Sigmoid colon (tissue), 7 donors: Measurements from ENCODE around the gene JAKMIP2. TPM values are rescaled to one million over a fixed set of nuclear protein-coding genes. Genes with fewer than 3 reads are reported as not detected.

Source experiments
- DNase-seq: peaks from one replicate; pipeline ENCODE4 v3.0.0-alpha.2; 2019
- H3K27ac ChIP-seq, 4 donors: fragments of 200-600 bp; sonication (generic); one replicate each; pipeline ENCODE4 v1.5.1; 2016 to 2019; ENCODE audit warnings: mild to moderate bottlenecking in 1 of 4
- H3K27me3 ChIP-seq, 3 donors: fragments of 200-600 bp; sonication (generic); one replicate each; pipeline ENCODE4 v1.5.1; 2019; ENCODE audit warnings: mild to moderate bottlenecking in 1 of 3
- H3K36me3 ChIP-seq, 4 donors: fragments of 200-600 bp; sonication (generic); one replicate each; pipeline ENCODE4 v1.5.1; 2016 to 2019
- H3K4me1 ChIP-seq, 4 donors: fragments of 200-600 bp; sonication (generic); one replicate each; pipeline ENCODE4 v1.5.1; 2017 to 2019
- H3K4me3 ChIP-seq, 4 donors: fragments of 200-600 bp; sonication (generic); one replicate each; pipeline ENCODE4 v1.5.1; 2017 to 2019; ENCODE audit warnings: mild to moderate bottlenecking in 2 of 4, moderate library complexity in 1 of 4
- H3K9me3 ChIP-seq, 4 donors: fragments of 200-600 bp in 3 of 4; sonication (generic) in 3 of 4; one replicate each; pipeline versions ENCODE4 v1.5.1 to v1.6.1; 2013 to 2019
- CTCF ChIP-seq, 4 experiments: fragments of 450-650 bp in 3 of 4; fragments of 200-600 bp in 1 of 4; IDR thresholded peaks; one replicate each; pipeline ENCODE4 v1.5.1; 2016 to 2019; ENCODE audit warnings: antibody characterized with exemption in 4 of 4, mild to moderate bottlenecking in 3 of 4, moderate library complexity in 2 of 4
- EP300 ChIP-seq, 4 donors: sonication (generic); formaldehyde crosslinking; IDR thresholded peaks; one replicate each; pipeline ENCODE4 v1.6.1; 2017; ENCODE audit warnings: antibody characterized with exemption in 4 of 4
- POLR2A ChIP-seq, 2 donors: fragments of 450-650 bp; IDR thresholded peaks; one replicate each; pipeline ENCODE4 v1.6.1; 2016; ENCODE audit warnings: antibody characterized with exemption in 2 of 2, mild to moderate bottlenecking in 2 of 2, moderate library complexity in 2 of 2
- POLR2AphosphoS5 ChIP-seq, 4 donors: sonication (generic); formaldehyde crosslinking; IDR thresholded peaks; one replicate each; pipeline ENCODE4 v1.6.1; 2017; ENCODE audit warnings: antibody characterized with exemption in 4 of 4
- WGBS, 2 donors: extraction: QIAGEN DNeasy Blood & Tissue Kit; methylation state at CpG; one replicate each; pipeline ENCODE4 v1.1.7; 2013; 5-methylcytosine and 5-hydroxymethylcytosine counted together
- intact Hi-C: fragments of 100-400 bp; cut with DNase I; formaldehyde crosslinking; loops from one replicate; pipeline ENCODE4 v1.15.1; 2023
- polyA plus RNA-seq, 3 donors: library from polyadenylated mRNA; stranded (reverse); fragments of 200-250 nt; gene quantifications; one replicate each; pipeline ENCODE4 v1.2.3, GENCODE V29; 2013
- total RNA-seq, 4 donors: library from RNA; depleted of rRNA; stranded (reverse); fragments of >200 nt; gene quantifications; one replicate each; pipeline ENCODE4 v1.1.0, GENCODE V29; 2016
- donor health status: healthy with polysubstance abuse.
- donor health status: Bipolar disorder and iron deficiency.
- donor health status: healthy.

The JAKMIP2 gene
- total and polyA plus RNA-seq, 7 donors = under 0.01 to 8.9 (median 2.8) TPM; not detected in 1

- TF ChIP-seq EP300 (IDR thresholded peaks at IDR 0.05) = no peak
- intact Hi-C loops = no loop called here
- Histone ChIP-seq H3K27me3 (no peaks in the 10 kb centered on the region), H3K36me3 (no peaks in the 10 kb centered on the region), H3K9me3 (no peaks in the 10 kb centered on the region), H3K4me3 (no peak overlapping the region), H3K27ac (no peak overlapping the region), H3K4me1 (peaks cover 0 to 33% (median 25%) of the 10 kb centered on the region in 4 donors)
- WGBS, 2 donors = 66 to 79% methylated on average over 3 of the region's 3 CpGs
- no peak for DNase-seq
These were observed 35.5 kb downstream of the JAKMIP2 start for GRCh38 chr5:147746986-147747385.

GRCh38 chr5:147743678-147744374 lies 38.7 kb downstream of the JAKMIP2 start:
- WGBS, 2 donors = 53 to 64% methylated on average over 1 of the region's 1 CpG
- no peaks in the 10 kb centered on the region for H3K9me3 ChIP-seq
- intact Hi-C loops = no loop called here
- no peaks in the 10 kb centered on the region for H3K36me3 ChIP-seq
- H3K4me3 ChIP-seq = no peak overlapping the region
- DNase-seq = no peak
- H3K27ac ChIP-seq = peak overlapping the region in 2 of 4 donors; percentile 8 to 18
- no peaks in the 10 kb centered on the region for H3K27me3 ChIP-seq
- peaks cover 0 to 21% (median 18%) of the 10 kb centered on the region in 4 donors for H3K4me1 ChIP-seq
- TF ChIP-seq POLR2AphosphoS5 (IDR thresholded peaks at IDR 0.05) = no peak
- TF ChIP-seq POLR2A (IDR thresholded peaks at IDR 0.05) = no peak
- no peak for TF ChIP-seq EP300 (IDR thresholded peaks at IDR 0.05)
- TF ChIP-seq CTCF (IDR thresholded peaks at IDR 0.05) = no peak

- H3K36me3 ChIP-seq = no peaks in the 10 kb centered on the region
- H3K27me3 ChIP-seq = no peaks in the 10 kb centered on the region
- no peaks in the 10 kb centered on the region for H3K9me3 ChIP-seq
- peaks cover 0 to 21% (median 18%) of the 10 kb centered on the region in 4 donors for H3K4me1 ChIP-seq
- TF ChIP-seq CTCF (IDR thresholded peaks at IDR 0.05) (no peak), POLR2A (IDR thresholded peaks at IDR 0.05) (no peak), EP300 (IDR thresholded peaks at IDR 0.05) (no peak), POLR2AphosphoS5 (IDR thresholded peaks at IDR 0.05) (no peak)
- no peak overlapping the region for H3K4me3 ChIP-seq
- DNase-seq = no peak
- 91 to 94% methylated on average over 2 of the region's 2 CpGs for WGBS, 2 donors
- intact Hi-C loops = no loop called here
- H3K27ac ChIP-seq = peak overlapping the region in 1 of 4 donors; percentile 18
These were observed 39.5 kb downstream of the JAKMIP2 start for GRCh38 chr5:147743012-147743411.

DNA sequence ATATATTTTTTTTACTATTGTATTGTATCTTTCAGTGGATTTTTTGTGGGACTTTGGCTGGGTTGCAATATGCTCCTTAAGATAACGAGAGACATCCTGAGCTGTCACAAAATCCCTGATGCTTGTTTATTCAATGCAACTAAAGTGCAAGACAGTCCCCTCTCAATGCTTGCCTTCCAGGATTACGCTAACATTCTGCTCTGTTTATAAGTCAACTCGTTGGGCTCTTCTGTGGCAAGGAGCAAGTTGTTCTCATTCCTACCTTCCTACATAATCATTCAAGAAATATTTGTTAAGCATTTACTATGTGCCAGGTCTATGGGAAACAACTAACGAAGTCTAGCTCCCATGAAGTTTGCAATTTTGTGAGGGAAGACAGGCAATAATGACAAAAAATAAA lies 40.4 kb downstream of the JAKMIP2 start:
- no peak for DNase-seq
- Histone ChIP-seq H3K4me1 (peaks cover 0 to 21% (median 18%) of the 10 kb centered on the region in 4 donors), H3K9me3 (no peaks in the 10 kb centered on the region), H3K27me3 (no peaks in the 10 kb centered on the region), H3K27ac (no peak overlapping the region), H3K36me3 (no peaks in the 10 kb centered on the region), H3K4me3 (no peak overlapping the region)
- 81 to 85% methylated on average over 4 of the region's 4 CpGs for WGBS, 2 donors
- intact Hi-C loops = no loop called here
- TF ChIP-seq EP300 (IDR thresholded peaks at IDR 0.05) = no peak
- TF ChIP-seq POLR2AphosphoS5 (IDR thresholded peaks at IDR 0.05) = no peak
- no peak for TF ChIP-seq CTCF (IDR thresholded peaks at IDR 0.05)
- no peak for TF ChIP-seq POLR2A (IDR thresholded peaks at IDR 0.05)

- TF ChIP-seq CTCF (IDR thresholded peaks at IDR 0.05) (no peak), POLR2AphosphoS5 (IDR thresholded peaks at IDR 0.05) (no peak), EP300 (IDR thresholded peaks at IDR 0.05) (no peak), POLR2A (IDR thresholded peaks at IDR 0.05) (no peak)
- WGBS, 2 donors = 94 to 98% methylated on average over 4 of the region's 4 CpGs
- no peak for DNase-seq
- H3K9me3 ChIP-seq = no peaks in the 10 kb centered on the region
- no peak overlapping the region for H3K27ac ChIP-seq
- intact Hi-C loops = no loop called here
- H3K36me3 ChIP-seq = no peaks in the 10 kb centered on the region
- no peaks in the 10 kb centered on the region for H3K27me3 ChIP-seq
- peaks cover 0 to 21% (median 18%) of the 10 kb centered on the region in 4 donors for H3K4me1 ChIP-seq
- no peak overlapping the region for H3K4me3 ChIP-seq
These were observed 41.7 kb downstream of the JAKMIP2 start for GRCh38 chr5:147740864-147741263.
